PC-9 (cell line): Measurements from ENCODE around the gene BRMS1. TPM values are rescaled to one million over a fixed set of nuclear protein-coding genes. Genes with fewer than 3 reads are reported as not detected.

Source experiments
- Bru-seq: library from RNA; stranded (reverse); fragments of 400-500 nt; gene quantifications from one replicate; lab custom pipeline; 2021; lab: Mats Ljungman, UMichigan
- BruChase-seq, 2 experiments: library from RNA; stranded (reverse); fragments of 400-500 nt; gene quantifications; one replicate each; lab custom pipeline; 2021; lab: Mats Ljungman, UMichigan
- BruUV-seq: library from RNA; stranded (reverse); fragments of 400-500 nt; replicated peaks from 2 replicates; lab custom pipeline; 2021; lab: Mats Ljungman, UMichigan
- CTCF ChIA-PET: fragments of 300-600 bp; sonication (Branson Sonifier 250); formaldehyde crosslinking; loops from one replicate; lab custom pipeline; 2022; ENCODE audit warnings: antibody characterized with exemption; lab: Charles Lee
- POLR2A ChIA-PET: fragments of 300-600 bp; sonication (Branson Sonifier 250); formaldehyde crosslinking; loops from one replicate; lab custom pipeline; 2022; ENCODE audit warnings: antibody characterized with exemption; ENCODE audit not compliant: unreplicated experiment; lab: Charles Lee
- DNase-seq, 2 experiments: peaks; one replicate each; pipeline versions ENCODE4 v3.0.0 to v3.0.0-alpha.2; 2015 to 2022; ENCODE audit warnings: mixed read lengths in 1 of 2
- H2AFZ ChIP-seq: fragments of 200-600 bp; sonication (generic); 2 replicates; pipeline ENCODE4 v1.8.1; 2017; ENCODE audit warnings: antibody characterized with exemption
- H3F3A ChIP-seq: fragments of 200-600 bp; sonication (generic); 2 replicates; pipeline ENCODE4 v1.8.1; 2017; ENCODE audit warnings: antibody characterized with exemption, mild to moderate bottlenecking, low read depth; ENCODE audit not compliant: insufficient read depth
- H3K27ac ChIP-seq: fragments of 200-600 bp; sonication (generic); 2 replicates; pipeline ENCODE4 v1.6.1; 2016; ENCODE audit warnings: mixed run types
- H3K27me3 ChIP-seq: fragments of 200-600 bp; sonication (generic); 2 replicates; pipeline ENCODE4 v1.6.1; 2016; ENCODE audit warnings: low read depth, mixed run types; ENCODE audit not compliant: insufficient read depth
- H3K36me3 ChIP-seq: fragments of 200-600 bp; sonication (generic); 2 replicates; pipeline ENCODE4 v1.6.1; 2016; ENCODE audit warnings: low read depth, mixed run types
- H3K4me1 ChIP-seq: fragments of 200-600 bp; sonication (generic); replicated peaks from 2 replicates; pipeline ENCODE4 v1.6.1; 2016; ENCODE audit warnings: mixed run types; ENCODE audit not compliant: insufficient read depth
- H3K4me2 ChIP-seq: fragments of 200-600 bp; sonication (generic); 2 replicates; pipeline ENCODE4 v1.6.1; 2017; ENCODE audit warnings: mixed run types
- H3K4me3 ChIP-seq: fragments of 200-600 bp; sonication (generic); 2 replicates; pipeline ENCODE4 v1.6.1; 2016; ENCODE audit warnings: mixed run types
- H3K79me2 ChIP-seq: fragments of 200-600 bp; sonication (generic); 2 replicates; pipeline ENCODE4 v1.6.1; 2017; ENCODE audit warnings: low read depth, mixed run types
- H3K9me2 ChIP-seq: fragments of 200-600 bp; sonication (generic); 2 replicates; pipeline ENCODE4 v1.8.1; 2017; ENCODE audit warnings: mild to moderate bottlenecking; ENCODE audit not compliant: insufficient read depth
- H3K9me3 ChIP-seq: fragments of 200-600 bp; sonication (generic); 2 replicates; pipeline ENCODE4 v1.8.1; 2016; ENCODE audit warnings: low read depth; ENCODE audit not compliant: insufficient read depth
- H4K20me1 ChIP-seq: fragments of 200-600 bp; sonication (generic); 2 replicates; pipeline ENCODE4 v1.8.1; 2017; ENCODE audit not compliant: insufficient read depth
- EZH2 ChIP-seq: fragments of 200-600 bp; sonication (generic); IDR thresholded peaks from 2 replicates; pipeline ENCODE4 v1.8.0; 2017; ENCODE audit warnings: antibody characterized with exemption, low read depth
- intact Hi-C: fragments of 100-400 bp; cut with micrococcal nuclease; formaldehyde crosslinking; loops from one replicate; pipeline ENCODE4 v1.10.0; 2022; ENCODE audit not compliant: unreplicated experiment
- long read RNA-seq: library from polyadenylated mRNA; stranded (forward); transcript quantifications from one replicate; pipeline ENCODE4 v2.0.0, GENCODE V29; 2022
- total RNA-seq: library from RNA; stranded (reverse); gene quantifications from 2 replicates; pipeline ENCODE4 v1.2.3, GENCODE V29; 2021
- TF ChIP-seq, protein P1 (sequence below): fragments of 200-600 bp; sonication (generic); conservative IDR thresholded peaks from 2 replicates; pipeline ENCODE4 v1.6.1; 2017; ENCODE audit warnings: mixed run types, antibody characterized with exemption, mild to moderate bottlenecking, moderate library complexity

The BRMS1 gene, protein sequence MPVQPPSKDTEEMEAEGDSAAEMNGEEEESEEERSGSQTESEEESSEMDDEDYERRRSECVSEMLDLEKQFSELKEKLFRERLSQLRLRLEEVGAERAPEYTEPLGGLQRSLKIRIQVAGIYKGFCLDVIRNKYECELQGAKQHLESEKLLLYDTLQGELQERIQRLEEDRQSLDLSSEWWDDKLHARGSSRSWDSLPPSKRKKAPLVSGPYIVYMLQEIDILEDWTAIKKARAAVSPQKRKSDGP
- total RNA-seq (43.2 and 54.3 TPM in 2 replicates), Bru-seq, nascent RNA (percentile 66 among the genes with signal in this experiment), BruChase-seq, experiment 1, labeled RNA remaining after a 2-hour chase (percentile 64 among the genes with signal in this experiment), BruChase-seq, experiment 2, labeled RNA remaining after a 6-hour chase (percentile 86 among the genes with signal in this experiment)
- long read RNA-seq, transcript BRMS1-202 (10 exons, 1,363 nt): minor isoform, 9 of 131 reads
- long read RNA-seq, transcript BRMS1-201 (10 exons, 1,445 nt): major isoform, 105 of 131 reads
- long read RNA-seq, partial matches to known transcripts: 8 of 131 reads
- long read RNA-seq, other reads (novel, unspliced or antisense): 9 of 131 reads

DNA sequence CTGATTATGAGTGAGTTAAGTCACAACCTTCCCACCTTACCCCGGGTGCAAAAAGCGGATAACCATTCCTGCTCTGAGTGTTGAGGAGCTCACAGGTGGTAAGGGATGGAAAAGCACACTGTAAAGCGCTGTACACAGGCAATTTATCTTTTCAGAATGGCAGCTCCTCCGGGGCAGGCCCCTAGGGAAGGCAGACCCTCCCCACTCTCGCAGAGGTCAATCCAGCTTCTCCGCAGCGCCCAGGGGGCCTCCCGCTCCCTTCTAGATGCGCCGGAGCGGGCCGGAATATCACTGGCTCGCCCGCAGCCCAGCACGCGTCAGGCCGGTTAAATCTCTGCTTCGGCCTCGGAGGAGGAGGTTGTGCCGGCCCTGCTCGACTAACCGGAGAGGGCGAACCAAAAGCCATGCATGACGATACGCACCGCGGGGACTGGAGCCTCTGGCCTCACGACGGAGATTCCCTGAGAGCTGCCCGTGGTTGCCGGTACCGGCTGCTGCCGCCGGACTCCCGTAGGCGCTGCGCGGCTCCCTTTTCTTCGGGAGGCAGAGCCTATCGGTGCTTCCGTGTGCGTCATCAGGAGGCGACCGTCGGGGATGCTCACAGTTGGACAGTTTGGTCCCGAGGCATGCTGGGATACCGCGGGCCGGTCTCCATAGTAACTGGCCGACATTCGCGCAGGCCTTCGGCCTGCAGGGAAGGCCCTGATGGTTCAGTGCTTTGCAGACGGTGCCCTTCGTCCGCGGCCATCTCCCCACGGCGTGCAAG is at the start of gene BRMS1:
BRMS1 (minus strand) TSS at position 555 of the 766 bp plus-strand sequence. CDS start 2,870 bp downstream, outside the sequence.
- Histone ChIP-seq H3K9me3 (no peaks in the 10 kb centered on the region), H2AFZ (peak within 1 kb of the TSS; percentile 93), H3K9me2 (no peaks in the 10 kb centered on the region), H4K20me1 (peaks cover 10% of the 10 kb centered on the region), H3K4me1 (peaks cover 34% of the 10 kb centered on the region), H3K27ac (peak within 1 kb of the TSS; percentile 11; the same call in 1 of the 2 replicates), H3K4me3 (peak within 1 kb of the TSS; percentile 100), H3K36me3 (no peaks in the 10 kb centered on the region), H3K4me2 (peak within 1 kb of the TSS; percentile 87), H3K27me3 (no peaks in the 10 kb centered on the region), H3F3A (peaks cover 38% of the 10 kb centered on the region), H3K79me2 (peaks cover 39% of the 10 kb centered on the region)
- ChIA-PET CTCF (interaction anchor here (0.8 to 2.4 kb wide), 4 partner anchors 9 to 33 kb away, joined by 3 to 7 read pairs (median 4); partner anchors contain the start of gene RIN1), POLR2A (interaction anchor here (0.5 to 0.6 kb wide), 5 partner anchors 25 to 232 kb away, joined by 3 to 8 read pairs (median 4); no protein-coding TSS in a partner anchor)
- BruUV-seq: TSS peak; percentile 66
- intact Hi-C loops: loop anchor here (1.0 kb wide), 1 partner anchor 27 kb away; the partner anchor contains the start of gene SLC29A2
- TF ChIP-seq EZH2: no peak
- TF ChIP-seq, protein P1, sequence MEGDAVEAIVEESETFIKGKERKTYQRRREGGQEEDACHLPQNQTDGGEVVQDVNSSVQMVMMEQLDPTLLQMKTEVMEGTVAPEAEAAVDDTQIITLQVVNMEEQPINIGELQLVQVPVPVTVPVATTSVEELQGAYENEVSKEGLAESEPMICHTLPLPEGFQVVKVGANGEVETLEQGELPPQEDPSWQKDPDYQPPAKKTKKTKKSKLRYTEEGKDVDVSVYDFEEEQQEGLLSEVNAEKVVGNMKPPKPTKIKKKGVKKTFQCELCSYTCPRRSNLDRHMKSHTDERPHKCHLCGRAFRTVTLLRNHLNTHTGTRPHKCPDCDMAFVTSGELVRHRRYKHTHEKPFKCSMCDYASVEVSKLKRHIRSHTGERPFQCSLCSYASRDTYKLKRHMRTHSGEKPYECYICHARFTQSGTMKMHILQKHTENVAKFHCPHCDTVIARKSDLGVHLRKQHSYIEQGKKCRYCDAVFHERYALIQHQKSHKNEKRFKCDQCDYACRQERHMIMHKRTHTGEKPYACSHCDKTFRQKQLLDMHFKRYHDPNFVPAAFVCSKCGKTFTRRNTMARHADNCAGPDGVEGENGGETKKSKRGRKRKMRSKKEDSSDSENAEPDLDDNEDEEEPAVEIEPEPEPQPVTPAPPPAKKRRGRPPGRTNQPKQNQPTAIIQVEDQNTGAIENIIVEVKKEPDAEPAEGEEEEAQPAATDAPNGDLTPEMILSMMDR: no peak
- peak; percentile 94 for DNase-seq

DNA sequence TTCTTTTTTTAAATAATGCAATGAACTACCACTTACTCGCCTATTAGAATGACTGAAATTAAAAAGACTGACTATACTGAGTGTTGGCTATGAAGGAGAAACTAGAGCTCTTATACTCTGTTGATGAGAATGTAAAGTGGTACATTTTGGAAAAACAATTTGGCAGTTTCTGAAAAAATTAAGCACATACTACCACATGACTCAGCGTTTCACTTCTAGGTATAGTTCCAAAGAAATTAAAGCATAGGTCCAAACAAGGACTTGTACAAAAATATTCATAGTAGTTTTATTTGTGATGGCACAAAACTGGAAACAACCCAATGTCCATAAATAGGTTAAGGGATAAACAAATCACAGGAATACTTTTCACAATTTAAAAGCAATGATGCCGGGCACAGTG is 49.0 kb upstream of the BRMS1 start:
- H3K79me2 ChIP-seq: no peaks in the 10 kb centered on the region
- H4K20me1 ChIP-seq: no peaks in the 10 kb centered on the region
- no peaks in the 10 kb centered on the region for H3K9me2 ChIP-seq
- CTCF ChIA-PET: interaction anchor here (0.6 kb wide), 1 partner anchor 277 kb away, joined by 4 read pairs; no protein-coding TSS in a partner anchor
- H3K27ac ChIP-seq: no peak overlapping the region
- TF ChIP-seq, protein P1: no peak
- no peak for TF ChIP-seq EZH2
- no peak overlapping the region for H3K4me2 ChIP-seq
- no TSS peak for BruUV-seq
- no peaks in the 10 kb centered on the region for H3K9me3 ChIP-seq
- H3K4me3 ChIP-seq: no peak overlapping the region
- peaks cover 5% of the 10 kb centered on the region; the same call in 1 of the 2 replicates for H3F3A ChIP-seq
- no peaks in the 10 kb centered on the region for H3K36me3 ChIP-seq
- H2AFZ ChIP-seq: no peak overlapping the region
- DNase-seq: no peak
- H3K27me3 ChIP-seq: peaks cover 16% of the 10 kb centered on the region; the same call in 1 of the 2 replicates
- intact Hi-C loops: no loop called here
- no peaks in the 10 kb centered on the region for H3K4me1 ChIP-seq
- POLR2A ChIA-PET: no interaction called here

DNA sequence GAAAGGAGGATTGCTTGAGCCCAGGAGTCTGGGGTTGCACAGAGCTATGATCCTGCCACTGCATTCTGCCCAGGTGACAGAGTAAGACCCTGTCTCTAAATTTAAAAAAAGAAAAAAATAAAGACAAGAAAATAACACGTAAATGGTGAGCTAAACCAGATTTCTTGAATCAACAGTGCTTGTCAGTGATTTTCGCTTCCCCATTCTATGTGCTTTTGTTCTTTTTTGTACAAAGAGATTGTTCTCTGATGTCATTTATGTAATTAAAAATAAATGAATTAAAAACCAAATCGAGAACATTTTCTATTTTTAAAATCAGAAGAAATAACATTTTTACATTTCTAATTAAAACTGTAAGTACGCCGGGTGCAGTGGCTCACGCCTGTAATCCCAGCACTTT is 46.4 kb upstream of the BRMS1 start:
- TF ChIP-seq, protein P1: no peak
- no peak for TF ChIP-seq EZH2
- Histone ChIP-seq H3F3A (peaks cover 5% of the 10 kb centered on the region; the same call in 1 of the 2 replicates), H3K27me3 (peaks cover 16% of the 10 kb centered on the region; the same call in 1 of the 2 replicates), H3K36me3 (no peaks in the 10 kb centered on the region), H3K4me1 (no peaks in the 10 kb centered on the region), H3K4me3 (no peak overlapping the region), H3K27ac (no peak overlapping the region), H4K20me1 (no peaks in the 10 kb centered on the region), H3K79me2 (no peaks in the 10 kb centered on the region), H3K4me2 (no peak overlapping the region), H2AFZ (no peak overlapping the region), H3K9me3 (no peaks in the 10 kb centered on the region), H3K9me2 (no peaks in the 10 kb centered on the region)
- no TSS peak for BruUV-seq
- intact Hi-C loops: no loop called here
- CTCF ChIA-PET: no interaction called here
- DNase-seq: no peak
- POLR2A ChIA-PET: no interaction called here
